Endodermal cell (in vitro differentiated cells): ENCODE results near the gene DERL3. TPM values are rescaled to one million over a fixed set of nuclear protein-coding genes. Genes with fewer than 3 reads are reported as not detected.
"Not testable (repeated sequence)": the region's sequence is repeated elsewhere in the genome, so short reads cannot be mapped to it uniquely, and the experiment has no call there.

ENCODE experiments used
- DNase-seq: peaks from one replicate; pipeline ENCODE4 v3.0.0-alpha.2; 2017
- H3K27ac ChIP-seq: 2 replicates; pipeline ENCODE4 v1.5.1; 2013; ENCODE audit warnings: mild to moderate bottlenecking, low read depth, low read length, moderate library complexity
- H3K27me3 ChIP-seq: 2 replicates; pipeline ENCODE4 v1.6.1; 2013; ENCODE audit warnings: mild to moderate bottlenecking, low read length, moderate library complexity; ENCODE audit not compliant: insufficient read depth, control insufficient read depth, poor library complexity, severe bottlenecking
- H3K36me3 ChIP-seq: 2 replicates; pipeline ENCODE4 v1.7.0; 2013; ENCODE audit warnings: mild to moderate bottlenecking, low read length, moderate library complexity; ENCODE audit not compliant: control insufficient read depth, insufficient read depth
- H3K4me1 ChIP-seq: one replicate; pipeline ENCODE4 v1.7.0; 2013; ENCODE audit warnings: low read length; ENCODE audit not compliant: control insufficient read depth, insufficient read depth
- H3K4me3 ChIP-seq: 2 replicates; pipeline ENCODE4 v1.5.1; 2013; ENCODE audit warnings: mild to moderate bottlenecking, low read length, moderate library complexity
- H3K9ac ChIP-seq: 2 replicates; pipeline ENCODE4 v1.6.1; 2013; ENCODE audit warnings: mild to moderate bottlenecking, low read length, moderate library complexity; ENCODE audit not compliant: poor library complexity, severe bottlenecking; ENCODE audit errors: extremely low read depth
- H3K9me3 ChIP-seq: 2 replicates; pipeline ENCODE4 v1.6.1; 2013; ENCODE audit warnings: mild to moderate bottlenecking, low read length, moderate library complexity; ENCODE audit not compliant: control insufficient read depth
- H3K27ac Mint-ChIP-seq: 2 replicates; pipeline ENCODE4 v1.8.0; 2020; ENCODE audit warnings: mixed read lengths
- H3K27me3 Mint-ChIP-seq: 2 replicates; pipeline ENCODE4 v1.8.0; 2021; ENCODE audit warnings: mild to moderate bottlenecking, mixed read lengths; ENCODE audit not compliant: insufficient read depth
- H3K36me3 Mint-ChIP-seq: 2 replicates; pipeline ENCODE4 v1.8.0; 2020; ENCODE audit warnings: low read depth, mixed read lengths
- H3K4me1 Mint-ChIP-seq: 2 replicates; pipeline ENCODE4 v1.8.0; 2020; ENCODE audit warnings: mixed read lengths
- H3K4me3 Mint-ChIP-seq: 2 replicates; pipeline ENCODE4 v1.8.0; 2020; ENCODE audit warnings: mild to moderate bottlenecking, moderate library complexity, mixed read lengths
- H3K9me3 Mint-ChIP-seq: 2 replicates; pipeline ENCODE4 v1.8.0; 2020; ENCODE audit warnings: mild to moderate bottlenecking, mixed read lengths
- WGBS, 2 experiments: methylation state at CpG; one replicate each; pipeline versions ENCODE4 v1.1.5 to v1.1.7; 2013; ENCODE audit warnings: missing lambda C conversion rate in 2 of 2, mixed read lengths in 1 of 2; ENCODE audit not compliant: insufficient coverage in 1 of 2, insufficient read length in 1 of 2; 5-methylcytosine and 5-hydroxymethylcytosine counted together
- total RNA-seq, 2 donors: library from RNA; stranded (reverse); fragmentation: NEBNext Ultra II Directional in 1 of 2; extraction: Animal tissue kit (Norgen Biotek cat#: 25700) in 1 of 2; gene quantifications; 2 replicates in 1 of 2; 3 replicates in 1 of 2; pipeline ENCODE4 v1.2.1, GENCODE V29; 2021
- TF ChIP-seq, protein P1 (sequence below): fragments of 200-600 bp; sonication (generic); conservative IDR thresholded peaks from 2 replicates; pipeline ENCODE4 v1.5.0; 2021; ENCODE audit warnings: antibody characterized with exemption, mild to moderate bottlenecking

DERL3 gene
- total RNA-seq, 2 donors from 2014 or later: 6.3 to 7.6 TPM

DNA sequence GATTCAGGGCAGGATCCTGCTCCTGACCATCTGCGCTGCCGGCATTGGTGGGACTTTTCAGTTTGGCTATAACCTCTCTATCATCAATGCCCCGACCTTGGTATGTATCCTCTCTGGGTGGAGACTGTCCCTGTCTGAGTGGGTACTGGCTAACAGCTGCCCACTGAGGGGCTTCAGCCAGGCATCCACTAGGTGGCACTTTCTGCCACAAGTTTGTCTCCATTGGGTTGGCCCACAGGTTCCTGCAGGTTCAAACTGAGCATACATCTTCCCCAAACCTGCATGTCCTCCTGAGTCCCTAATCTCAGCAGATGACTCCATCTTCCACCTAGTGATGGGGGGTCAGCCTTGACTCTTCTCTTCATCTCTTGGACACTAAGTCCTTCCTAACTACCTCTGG lies 23.3 kb upstream of the DERL3 start:
- Histone ChIP-seq H3K9ac (no peak overlapping the region), H3K9me3 (no peaks in the 10 kb centered on the region), H3K4me1 (peaks cover 5% of the 10 kb centered on the region), H3K27me3 (no peaks in the 10 kb centered on the region), H3K4me3 (no peak overlapping the region), H3K27ac (no peak overlapping the region), H3K36me3 (peaks cover 3% of the 10 kb centered on the region)
- peaks cover 12% of the 10 kb centered on the region for H3K4me1 Mint-ChIP-seq
- 96% methylated on average over 3 of the region's 3 CpGs; no CpG with 5 or more reads in 1 of the 2 experiments for WGBS, 2 experiments
- no peak overlapping the region for H3K27ac Mint-ChIP-seq
- no peak overlapping the region for H3K4me3 Mint-ChIP-seq
- DNase-seq: peak; percentile 83
- TF ChIP-seq, protein P1, sequence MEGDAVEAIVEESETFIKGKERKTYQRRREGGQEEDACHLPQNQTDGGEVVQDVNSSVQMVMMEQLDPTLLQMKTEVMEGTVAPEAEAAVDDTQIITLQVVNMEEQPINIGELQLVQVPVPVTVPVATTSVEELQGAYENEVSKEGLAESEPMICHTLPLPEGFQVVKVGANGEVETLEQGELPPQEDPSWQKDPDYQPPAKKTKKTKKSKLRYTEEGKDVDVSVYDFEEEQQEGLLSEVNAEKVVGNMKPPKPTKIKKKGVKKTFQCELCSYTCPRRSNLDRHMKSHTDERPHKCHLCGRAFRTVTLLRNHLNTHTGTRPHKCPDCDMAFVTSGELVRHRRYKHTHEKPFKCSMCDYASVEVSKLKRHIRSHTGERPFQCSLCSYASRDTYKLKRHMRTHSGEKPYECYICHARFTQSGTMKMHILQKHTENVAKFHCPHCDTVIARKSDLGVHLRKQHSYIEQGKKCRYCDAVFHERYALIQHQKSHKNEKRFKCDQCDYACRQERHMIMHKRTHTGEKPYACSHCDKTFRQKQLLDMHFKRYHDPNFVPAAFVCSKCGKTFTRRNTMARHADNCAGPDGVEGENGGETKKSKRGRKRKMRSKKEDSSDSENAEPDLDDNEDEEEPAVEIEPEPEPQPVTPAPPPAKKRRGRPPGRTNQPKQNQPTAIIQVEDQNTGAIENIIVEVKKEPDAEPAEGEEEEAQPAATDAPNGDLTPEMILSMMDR: peak; percentile 88
- peaks cover 6% of the 10 kb centered on the region for H3K36me3 Mint-ChIP-seq
- H3K27me3 Mint-ChIP-seq: no peaks in the 10 kb centered on the region
- no peaks in the 10 kb centered on the region for H3K9me3 Mint-ChIP-seq

DNA sequence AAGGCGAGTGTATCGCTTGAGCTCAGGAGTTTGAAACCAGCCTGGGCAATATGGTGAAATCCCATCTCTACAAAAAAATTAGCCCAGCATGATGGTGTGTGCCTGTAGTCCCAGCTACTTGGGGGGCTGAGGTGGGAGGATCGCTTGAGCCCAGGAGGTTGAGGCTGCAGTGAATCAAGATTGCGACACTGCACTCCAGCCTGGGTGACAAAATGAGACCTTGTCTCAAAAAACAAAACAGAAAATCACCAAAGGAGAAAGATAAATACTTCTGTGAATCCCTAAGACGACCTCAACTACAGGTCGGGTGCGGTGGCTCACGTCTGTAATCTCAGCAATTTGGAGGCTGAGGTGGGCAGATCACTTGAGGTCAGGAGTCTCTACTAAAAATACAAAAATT lies 21.4 kb upstream of the DERL3 start:
- H3K27me3 ChIP-seq, H3K4me3 ChIP-seq, H3K4me1 ChIP-seq, H3K9me3 ChIP-seq, H3K27ac ChIP-seq, H3K9me3 Mint-ChIP-seq, DNase-seq, H3K27me3 Mint-ChIP-seq, H3K36me3 ChIP-seq, H3K27ac Mint-ChIP-seq, H3K4me3 Mint-ChIP-seq, H3K36me3 Mint-ChIP-seq, H3K9ac ChIP-seq: not testable (repeated sequence)
- WGBS, 2 experiments: 50 to 93% methylated on average over 2 to 8 of the region's 8 CpGs
- H3K4me1 Mint-ChIP-seq: peaks cover 16% of the 10 kb centered on the region

DNA sequence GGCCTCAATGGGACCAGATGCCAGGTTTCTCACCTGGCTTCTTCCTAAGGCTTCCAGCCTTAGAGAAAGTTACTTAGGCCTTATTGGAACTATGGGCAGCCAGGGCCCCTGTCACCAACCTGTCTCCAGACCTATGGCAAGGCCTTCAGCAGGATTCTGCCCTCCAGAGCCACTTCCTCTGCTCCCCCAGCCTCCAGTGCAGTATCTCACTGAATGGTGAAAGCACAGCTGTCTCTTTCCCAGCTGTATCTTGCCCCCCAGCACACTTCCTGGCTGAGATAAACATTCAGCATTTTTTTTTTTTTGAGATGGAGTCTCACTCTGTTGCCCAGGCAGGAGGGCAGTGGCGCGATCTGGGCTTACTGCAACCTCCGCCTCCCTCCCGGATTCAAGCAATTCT lies 20.4 kb upstream of the DERL3 start:
- Histone ChIP-seq H3K9me3 (no peaks in the 10 kb centered on the region), H3K4me1 (peaks cover 5% of the 10 kb centered on the region), H3K36me3 (peaks cover 3% of the 10 kb centered on the region), H3K9ac (no peak overlapping the region), H3K27me3 (no peaks in the 10 kb centered on the region), H3K27ac (no peak overlapping the region), H3K4me3 (peak overlapping the region; percentile 95)
- TF ChIP-seq, protein P1: no peak
- no peaks in the 10 kb centered on the region for H3K27me3 Mint-ChIP-seq
- whole genome bisulfite sequencing, 2 experiments: 80 to 93% methylated on average over 1 to 4 of the region's 4 CpGs
- H3K36me3 Mint-ChIP-seq: peaks cover 2% of the 10 kb centered on the region
- no peak for DNase-seq
- H3K27ac Mint-ChIP-seq: no peak overlapping the region
- H3K9me3 Mint-ChIP-seq: no peaks in the 10 kb centered on the region
- H3K4me1 Mint-ChIP-seq: peaks cover 16% of the 10 kb centered on the region
- H3K4me3 Mint-ChIP-seq: no peak overlapping the region

DNA sequence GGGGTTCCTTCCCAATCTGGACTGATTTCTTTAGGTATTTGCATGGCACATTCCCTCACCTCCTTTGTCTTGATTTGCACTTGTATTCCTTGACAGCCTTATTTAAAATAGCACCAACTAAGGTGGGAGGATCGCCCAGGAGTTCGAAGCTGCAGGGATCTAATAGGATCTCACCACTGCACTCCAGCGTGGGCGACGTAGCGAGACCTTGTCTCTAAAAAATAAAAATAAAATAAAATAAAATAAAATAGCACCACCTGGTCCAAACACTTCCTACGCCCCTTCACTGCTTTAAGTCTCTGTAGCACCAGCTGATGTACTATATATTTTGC lies 19.6 kb upstream of the DERL3 start:
- H3K9ac ChIP-seq: peak overlapping the region; percentile 60
- peaks cover 5% of the 10 kb centered on the region for H3K4me1 ChIP-seq
- peak overlapping the region; percentile 95 for H3K4me3 ChIP-seq
- no peaks in the 10 kb centered on the region for H3K27me3 ChIP-seq
- H3K9me3 Mint-ChIP-seq: no peaks in the 10 kb centered on the region
- DNase-seq: no peak
- H3K36me3 Mint-ChIP-seq: peaks cover 2% of the 10 kb centered on the region
- H3K9me3 ChIP-seq: no peaks in the 10 kb centered on the region
- no peaks in the 10 kb centered on the region for H3K27me3 Mint-ChIP-seq
- H3K27ac Mint-ChIP-seq: peak overlapping the region; percentile 97
- peaks cover 16% of the 10 kb centered on the region for H3K4me1 Mint-ChIP-seq
- TF ChIP-seq, protein P1: no peak
- WGBS, 2 experiments: 34 to 67% methylated on average over 1 to 3 of the region's 7 CpGs
- no peaks in the 10 kb centered on the region for H3K36me3 ChIP-seq
- H3K4me3 Mint-ChIP-seq: peak overlapping the region; percentile 80
- H3K27ac ChIP-seq: no peak overlapping the region
